ENCODE measurements around the gene PLEKHO1. TPM values are rescaled to one million over a fixed set of nuclear protein-coding genes. Genes with fewer than 3 reads are reported as not detected.
A peak's percentile ranks its signal among the peaks of the same experiment; 100 is the strongest.

PLEKHO1 gene
- polyA plus RNA-seq, 1 of the 3 experiments (the other 2 are of a cell fraction): 33.5 TPM

GRCh38 chr1:150186789-150187559 lies 37.3 kb downstream of the PLEKHO1 start (continued):
- TF ChIP-seq CTCF (IDR thresholded peaks at IDR 0.05) (peak; percentile 76), IRF3 (IDR thresholded peaks at IDR 0.05; ENCODE audit: low read depth, low read length) (no peak), CHD2 (IDR thresholded peaks at IDR 0.05; ENCODE audit: low read length, partially characterized antibody) (no peak), MEF2A (IDR thresholded peaks at IDR 0.05; ENCODE audit: borderline replicate concordance, low read depth) (no peak), MAX (IDR thresholded peaks at IDR 0.05; ENCODE audit: low read depth) (no peak)

- no peaks in the 10 kb centered on the region for H3K27me3 ChIP-seq (ENCODE audit: insufficient read depth)
- no peak overlapping the region for H3K9ac ChIP-seq
- H3F3A ChIP-seq (replicated peaks; ENCODE audit: insufficient read depth): peaks cover 10% of the 10 kb centered on the region
- no peaks in the 10 kb centered on the region for H3K79me2 ChIP-seq (ENCODE audit: insufficient read depth)
- CTCF ChIA-PET: interaction anchor here (0.7 to 3.0 kb wide), 46 partner anchors 8 to 340 kb away, joined by 3 to 63 read pairs (median 6); partner anchors contain the start of genes ANP32E, BOLA1, PLEKHO1 and VPS45
- no peaks in the 10 kb centered on the region for H3K9me2 ChIP-seq
- peak; percentile 19 for DNase-seq
- H2AFZ ChIP-seq (ENCODE audit: low read depth): peak overlapping the region; percentile 60; the same call in 1 of the 2 replicates
- H4K20me1 ChIP-seq (ENCODE audit: insufficient read depth): no peaks in the 10 kb centered on the region
- no peak overlapping the region for H3K27ac ChIP-seq (ENCODE audit: low read depth in 2 of 2, low read length in 1 of 2)
- H3K4me2 ChIP-seq: no peak overlapping the region
- TF ChIP-seq JUND (IDR thresholded peaks at IDR 0.05) (no peak), CTCF (IDR thresholded peaks at IDR 0.05) (0 out of 2 replicates have a peak, but pooled peaks have one; percentile 11)
- POLR2A ChIA-PET: interaction anchor here (0.7 to 2.0 kb wide), 2 partner anchors 26 to 300 kb away, joined by 4 to 12 read pairs; a partner anchor contains a TSS
- H3K36me3 ChIP-seq (replicated peaks in 1 of 2; ENCODE audit: control insufficient read depth in 1 of 2, insufficient read depth in 2 of 2, low read length in 1 of 2): no peaks in the 10 kb centered on the region
- H3K4me3 ChIP-seq (ENCODE audit: low read depth in 2 of 2, low read length in 1 of 2): no peak overlapping the region
- 11% methylated on average over 3 of the region's 3 CpGs for WGBS (ENCODE audit: low lambda C conversion rate)
- no peaks in the 10 kb centered on the region for H3K9me3 ChIP-seq
- peaks cover under 1 to 2% of the 10 kb centered on the region in 2 experiments; a peak in 1 of 4 replicates for H3K4me1 ChIP-seq (ENCODE audit: control insufficient read depth in 1 of 2, insufficient read depth in 2 of 2, low read depth in 1 of 2, low read length in 1 of 2)
Measured at GRCh38 chr1:150187560-150187931, 37.8 kb downstream of the PLEKHO1 start.

- POLR2A ChIA-PET: no interaction called here
- Histone ChIP-seq H3K4me2 (no peak overlapping the region), H3K27me3 (ENCODE audit: insufficient read depth) (no peaks in the 10 kb centered on the region), H3K27ac (ENCODE audit: low read depth in 2 of 2, low read length in 1 of 2) (peak overlapping the region; percentile 43 to 73; a peak in 3 of 4 replicates), H3K9me2 (no peaks in the 10 kb centered on the region), H3K9ac (no peak overlapping the region), H3K36me3 (replicated peaks in 1 of 2; ENCODE audit: control insufficient read depth in 1 of 2, insufficient read depth in 2 of 2, low read length in 1 of 2) (no peaks in the 10 kb centered on the region), H3K79me2 (ENCODE audit: insufficient read depth) (no peaks in the 10 kb centered on the region), H4K20me1 (ENCODE audit: insufficient read depth) (no peaks in the 10 kb centered on the region), H3K4me1 (ENCODE audit: control insufficient read depth in 1 of 2, insufficient read depth in 2 of 2, low read depth in 1 of 2, low read length in 1 of 2) (peaks cover 2 to 4% of the 10 kb centered on the region in 2 experiments; a peak in 1 of 4 replicates), H3F3A (replicated peaks; ENCODE audit: insufficient read depth) (peaks cover 14% of the 10 kb centered on the region), H3K4me3 (ENCODE audit: low read depth in 2 of 2, low read length in 1 of 2) (no peak overlapping the region), H2AFZ (ENCODE audit: low read depth) (no peak overlapping the region), H3K9me3 (no peaks in the 10 kb centered on the region)
- 15% methylated on average over 2 of the region's 2 CpGs for WGBS (ENCODE audit: low lambda C conversion rate)
- CTCF ChIA-PET: interaction anchor here (0.7 to 1.0 kb wide), 2 partner anchors 22 to 230 kb away, joined by 3 read pairs; no protein-coding TSS in a partner anchor
- DNase-seq: no peak
- TF ChIP-seq NRF1 (IDR thresholded peaks at IDR 0.05; ENCODE audit: low read depth, low read length) (no peak), JUND (IDR thresholded peaks at IDR 0.05) (peak; percentile 93), MAX (IDR thresholded peaks at IDR 0.05; ENCODE audit: low read depth) (peak; percentile 57), USF1 (IDR thresholded peaks at IDR 0.05; ENCODE audit: borderline replicate concordance, low read depth) (no peak), GATA2 (CRISPR knock-in tag; IDR thresholded peaks at IDR 0.05) (no peak), RFX5 (IDR thresholded peaks at IDR 0.05; ENCODE audit: low read length) (no peak), FOXJ3 (CRISPR knock-in tag; IDR thresholded peaks at IDR 0.05) (no peak), USF2 (IDR thresholded peaks at IDR 0.05; ENCODE audit: borderline replicate concordance, low read depth, low read length) (no peak), FOSL2 (IDR thresholded peaks at IDR 0.05; ENCODE audit: borderline replicate concordance, low read depth) (peak; percentile 84), RCOR1 (IDR thresholded peaks at IDR 0.05; ENCODE audit: low read length) (no peak), EZH2phosphoT487 (IDR thresholded peaks at IDR 0.05; ENCODE audit: borderline replicate concordance, low read depth) (no peak)
Measured at GRCh38 chr1:150192012-150192411, 42.3 kb downstream of the PLEKHO1 start.
